NT2/D1 (cell line): Measurements from ENCODE around the gene PLXNA2.

ENCODE experiments used
- SUZ12 ChIP-seq: IDR thresholded peaks from 2 replicates; pipeline ENCODE4 v1.6.1; 2011; ENCODE audit not compliant: insufficient read length, insufficient read depth; ENCODE audit errors: extremely low read depth
- YY1 ChIP-seq: IDR thresholded peaks from 2 replicates; pipeline ENCODE4 v1.6.1; 2011; ENCODE audit not compliant: insufficient read length, insufficient read depth

GRCh38 chr1:208043691-208044181 lies 200.4 kb downstream of the PLXNA2 start:
- no peak for TF ChIP-seq YY1
- no peak for TF ChIP-seq SUZ12
